Epithelial cell of esophagus (primary cell): ENCODE measurements around the gene ZNF174.

Experiments
- DNase-seq: peaks from one replicate; pipeline ENCODE4 v3.0.0; 2010; ENCODE audit warnings: low read depth
- H3K4me3 ChIP-seq: 2 replicates; pipeline ENCODE4 v1.5.1; 2011; ENCODE audit warnings: mild to moderate bottlenecking, low read length, control low read depth
- TF ChIP-seq, protein P1 (sequence below): IDR thresholded peaks from 2 replicates; pipeline ENCODE4 v1.5.1; 2011; ENCODE audit warnings: low read depth, mild to moderate bottlenecking, low read length, control low read depth, inconsistent platforms; ENCODE audit not compliant: insufficient read depth; ENCODE audit errors: missing control alignments

The ZNF174 gene

DNA sequence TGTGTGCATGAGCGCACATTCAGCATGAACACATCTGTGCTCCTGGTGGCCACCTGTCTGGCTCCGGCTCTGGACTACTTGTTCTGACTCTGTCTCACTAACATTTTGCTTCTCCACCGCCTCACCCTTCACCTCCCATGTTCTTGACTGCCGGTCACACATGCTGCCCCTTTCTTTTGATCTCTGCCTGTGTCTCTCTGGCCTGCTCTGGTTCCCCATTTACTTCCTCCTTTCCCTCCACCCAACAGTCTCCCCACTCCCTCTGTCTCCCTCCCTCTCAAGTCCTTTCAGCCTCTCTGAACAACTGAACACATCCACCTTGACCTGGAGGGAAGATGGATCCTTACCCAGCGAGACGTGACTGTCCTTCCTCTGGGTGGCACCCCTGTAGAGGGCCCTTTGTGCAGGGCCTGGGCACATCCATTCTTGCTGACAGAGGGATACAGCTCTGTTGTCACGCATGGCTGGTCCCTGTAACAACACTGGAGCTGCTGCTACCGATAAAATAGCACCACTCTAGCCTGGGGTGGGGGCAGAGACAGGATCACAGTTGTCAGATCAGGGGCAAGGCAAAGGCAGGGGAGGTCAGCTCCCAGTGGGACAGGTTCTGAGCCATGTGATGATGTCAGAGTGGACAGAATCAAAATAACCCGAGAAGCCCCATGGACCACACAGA, 11.2 kb upstream of the ZNF174 start:
- DNase-seq = no peak
- H3K4me3 ChIP-seq = no peak overlapping the region
- TF ChIP-seq, protein P1, sequence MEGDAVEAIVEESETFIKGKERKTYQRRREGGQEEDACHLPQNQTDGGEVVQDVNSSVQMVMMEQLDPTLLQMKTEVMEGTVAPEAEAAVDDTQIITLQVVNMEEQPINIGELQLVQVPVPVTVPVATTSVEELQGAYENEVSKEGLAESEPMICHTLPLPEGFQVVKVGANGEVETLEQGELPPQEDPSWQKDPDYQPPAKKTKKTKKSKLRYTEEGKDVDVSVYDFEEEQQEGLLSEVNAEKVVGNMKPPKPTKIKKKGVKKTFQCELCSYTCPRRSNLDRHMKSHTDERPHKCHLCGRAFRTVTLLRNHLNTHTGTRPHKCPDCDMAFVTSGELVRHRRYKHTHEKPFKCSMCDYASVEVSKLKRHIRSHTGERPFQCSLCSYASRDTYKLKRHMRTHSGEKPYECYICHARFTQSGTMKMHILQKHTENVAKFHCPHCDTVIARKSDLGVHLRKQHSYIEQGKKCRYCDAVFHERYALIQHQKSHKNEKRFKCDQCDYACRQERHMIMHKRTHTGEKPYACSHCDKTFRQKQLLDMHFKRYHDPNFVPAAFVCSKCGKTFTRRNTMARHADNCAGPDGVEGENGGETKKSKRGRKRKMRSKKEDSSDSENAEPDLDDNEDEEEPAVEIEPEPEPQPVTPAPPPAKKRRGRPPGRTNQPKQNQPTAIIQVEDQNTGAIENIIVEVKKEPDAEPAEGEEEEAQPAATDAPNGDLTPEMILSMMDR = no peak

GRCh38 chr16:3400446-3400778, 603 bp upstream of the ZNF174 start:
- TF ChIP-seq, protein P1 = no peak
- peak; percentile 2 for DNase-seq
- H3K4me3 ChIP-seq = peak overlapping the region; percentile 78

DNA sequence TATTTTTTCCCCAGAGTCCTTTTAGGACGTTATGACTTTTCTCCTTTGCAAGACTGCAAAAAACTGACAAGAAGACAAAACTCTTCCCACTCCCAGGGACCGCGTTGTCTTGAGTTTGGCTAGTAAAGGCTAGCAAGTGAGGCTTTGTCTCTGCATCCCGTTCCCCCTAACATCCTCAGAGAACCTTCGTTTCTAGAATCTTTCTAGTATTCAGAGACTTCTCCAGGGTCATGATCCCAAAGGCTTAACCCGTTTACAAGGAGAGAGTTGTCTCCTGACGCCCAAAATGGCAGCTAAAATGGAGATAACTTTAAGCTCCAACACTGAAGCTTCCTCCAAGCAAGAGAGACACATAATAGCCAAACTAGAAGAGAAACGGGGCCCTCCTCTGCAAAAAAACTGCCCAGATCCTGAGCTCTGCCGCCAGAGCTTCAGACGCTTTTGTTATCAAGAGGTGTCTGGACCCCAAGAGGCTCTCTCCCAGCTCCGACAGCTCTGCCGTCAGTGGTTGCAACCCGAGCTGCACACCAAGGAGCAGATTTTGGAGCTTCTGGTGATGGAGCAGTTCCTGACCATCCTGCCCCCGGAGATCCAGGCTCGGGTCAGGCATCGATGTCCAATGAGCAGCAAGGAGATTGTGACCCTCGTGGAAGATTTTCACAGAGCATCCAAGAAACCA, 843 bp downstream of the ZNF174 start:
- DNase-seq = peak; percentile 8
- H3K4me3 ChIP-seq = peak overlapping the region; percentile 78
- TF ChIP-seq, protein P1 = no peak

GRCh38 chr16:3408561-3409197, 7.7 kb downstream of the ZNF174 start:
- H3K4me3 ChIP-seq = no peak overlapping the region
- DNase-seq = no peak
- TF ChIP-seq, protein P1 = no peak

DNA sequence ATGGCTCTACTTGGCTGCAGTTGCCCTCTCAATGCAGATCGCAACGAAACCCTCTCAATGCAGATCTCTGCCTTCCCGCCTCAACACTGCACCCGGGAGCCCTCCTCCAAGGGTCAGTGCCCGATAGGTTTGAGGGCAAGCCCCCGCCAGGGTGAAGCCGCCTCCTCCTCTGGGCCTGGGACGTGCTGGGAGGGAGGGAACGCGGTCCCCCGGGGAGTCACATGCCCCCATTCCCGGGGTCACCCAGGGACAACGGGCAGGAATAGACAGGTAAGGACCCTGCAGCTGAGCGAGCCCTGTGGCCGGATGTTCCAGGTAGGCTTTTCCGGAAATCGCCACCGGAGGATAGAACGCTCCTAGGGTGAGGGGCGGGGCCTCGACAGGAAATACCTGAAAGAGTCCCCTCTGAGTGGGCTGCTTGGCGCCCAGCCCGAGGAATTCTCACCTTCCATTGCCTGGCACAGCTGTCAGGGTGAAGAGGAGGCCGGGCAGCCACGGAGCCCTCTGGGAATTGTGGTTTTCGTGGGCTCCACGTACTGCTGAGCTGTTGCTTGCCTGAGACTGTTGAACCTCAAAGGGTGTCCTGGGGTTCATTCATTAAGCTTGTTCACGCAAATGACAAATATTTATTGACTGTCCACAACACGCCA, 12.8 kb downstream of the ZNF174 start:
- peak; percentile 17 for DNase-seq
- H3K4me3 ChIP-seq = no peak overlapping the region

GRCh38 chr16:3431779-3432219, 30.8 kb downstream of the ZNF174 start:
- no peak for DNase-seq
- H3K4me3 ChIP-seq = no peak overlapping the region
- TF ChIP-seq, protein P1 = no peak

More for the DNA sequence above, 12.8 kb downstream of the ZNF174 start:
- TF ChIP-seq, protein P1 = no peak
